Neutrophil (primary cell): ENCODE measurements around the gene SGCA.

Experiments
- H3K27ac ChIP-seq: fragments of 200-600 bp; sonication (generic); 2 replicates; pipeline ENCODE4 v1.5.1; 2016; ENCODE audit warnings: mild to moderate bottlenecking, moderate library complexity
- H3K27me3 ChIP-seq: fragments of 200-600 bp; sonication (generic); 2 replicates; pipeline ENCODE4 v1.6.0; 2016; ENCODE audit warnings: mild to moderate bottlenecking
- H3K36me3 ChIP-seq: fragments of 200-600 bp; sonication (generic); 2 replicates; pipeline ENCODE4 v1.5.1; 2017
- H3K4me1 ChIP-seq, 2 experiments: fragments of 200-600 bp in 1 of 2; sonication (generic) in 1 of 2; 1 replicate in 1 of 2; 2 replicates in 1 of 2; pipeline versions ENCODE4 v1.5.1 to v1.6.1; 2013 to 2016; ENCODE audit warnings: low read depth in 1 of 2, low read length in 1 of 2, mild to moderate bottlenecking in 1 of 2, moderate library complexity in 1 of 2; ENCODE audit not compliant: control insufficient read depth in 1 of 2, insufficient read depth in 1 of 2
- H3K4me3 ChIP-seq, 2 experiments: fragments of 200-600 bp in 1 of 2; sonication (generic) in 1 of 2; 1 replicate in 1 of 2; 2 replicates in 1 of 2; pipeline ENCODE4 v1.5.1; 2013 to 2016; ENCODE audit warnings: low read depth in 1 of 2, low read length in 1 of 2, mild to moderate bottlenecking in 1 of 2, moderate library complexity in 1 of 2
- H3K9me3 ChIP-seq: fragments of 200-600 bp; sonication (generic); 2 replicates; pipeline ENCODE4 v1.5.1; 2016
- TF ChIP-seq, protein P1 (sequence below): fragments of 200-600 bp; sonication (generic); IDR thresholded peaks from 2 replicates; pipeline ENCODE4 v1.5.1; 2016; ENCODE audit warnings: antibody characterized with exemption

The SGCA gene

DNA sequence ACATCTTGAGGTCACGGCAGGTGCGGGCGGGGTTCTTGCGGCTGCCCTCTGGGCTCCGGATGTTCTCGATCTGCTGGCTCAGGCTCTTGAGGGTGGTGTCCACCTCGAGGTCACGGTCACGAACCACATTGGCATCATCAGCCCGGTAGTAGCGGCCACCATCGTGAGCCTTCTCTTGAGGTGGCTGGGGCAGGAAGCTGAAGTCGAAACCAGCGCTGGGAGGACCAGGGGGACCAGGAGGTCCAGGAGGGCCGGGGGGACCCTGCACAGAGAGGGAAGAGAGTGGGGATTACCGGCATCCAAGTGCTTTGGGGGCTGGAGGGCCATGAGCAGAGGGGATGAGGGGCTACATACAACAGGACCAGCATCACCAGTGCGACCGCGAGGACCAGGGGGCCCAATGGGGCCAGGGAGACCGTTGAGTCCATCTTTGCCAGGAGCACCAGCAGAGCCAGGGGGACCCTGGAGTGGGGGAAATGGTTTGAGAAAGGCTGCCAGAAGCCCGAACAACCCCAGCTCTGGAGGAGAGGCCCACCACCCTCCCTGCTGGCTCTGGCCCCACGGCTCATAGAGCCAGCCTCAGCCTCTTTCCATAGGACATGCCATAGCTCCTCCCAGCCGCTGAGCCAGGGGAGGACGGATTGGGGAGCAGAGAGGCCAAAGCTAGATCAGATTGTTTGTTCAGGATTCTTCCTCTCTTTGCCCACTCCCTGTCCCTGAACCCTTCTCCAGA is 21.0 kb downstream of the SGCA start:
- TF ChIP-seq, protein P1, sequence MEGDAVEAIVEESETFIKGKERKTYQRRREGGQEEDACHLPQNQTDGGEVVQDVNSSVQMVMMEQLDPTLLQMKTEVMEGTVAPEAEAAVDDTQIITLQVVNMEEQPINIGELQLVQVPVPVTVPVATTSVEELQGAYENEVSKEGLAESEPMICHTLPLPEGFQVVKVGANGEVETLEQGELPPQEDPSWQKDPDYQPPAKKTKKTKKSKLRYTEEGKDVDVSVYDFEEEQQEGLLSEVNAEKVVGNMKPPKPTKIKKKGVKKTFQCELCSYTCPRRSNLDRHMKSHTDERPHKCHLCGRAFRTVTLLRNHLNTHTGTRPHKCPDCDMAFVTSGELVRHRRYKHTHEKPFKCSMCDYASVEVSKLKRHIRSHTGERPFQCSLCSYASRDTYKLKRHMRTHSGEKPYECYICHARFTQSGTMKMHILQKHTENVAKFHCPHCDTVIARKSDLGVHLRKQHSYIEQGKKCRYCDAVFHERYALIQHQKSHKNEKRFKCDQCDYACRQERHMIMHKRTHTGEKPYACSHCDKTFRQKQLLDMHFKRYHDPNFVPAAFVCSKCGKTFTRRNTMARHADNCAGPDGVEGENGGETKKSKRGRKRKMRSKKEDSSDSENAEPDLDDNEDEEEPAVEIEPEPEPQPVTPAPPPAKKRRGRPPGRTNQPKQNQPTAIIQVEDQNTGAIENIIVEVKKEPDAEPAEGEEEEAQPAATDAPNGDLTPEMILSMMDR: no peak
- no peaks in the 10 kb centered on the region for H3K27me3 ChIP-seq
- no peaks in the 10 kb centered on the region for H3K36me3 ChIP-seq
- H3K4me3 ChIP-seq: no peak overlapping the region
- H3K27ac ChIP-seq: no peak overlapping the region
- H3K9me3 ChIP-seq: no peaks in the 10 kb centered on the region
- peaks cover 39 to 40% of the 10 kb centered on the region in 2 experiments for H3K4me1 ChIP-seq

DNA sequence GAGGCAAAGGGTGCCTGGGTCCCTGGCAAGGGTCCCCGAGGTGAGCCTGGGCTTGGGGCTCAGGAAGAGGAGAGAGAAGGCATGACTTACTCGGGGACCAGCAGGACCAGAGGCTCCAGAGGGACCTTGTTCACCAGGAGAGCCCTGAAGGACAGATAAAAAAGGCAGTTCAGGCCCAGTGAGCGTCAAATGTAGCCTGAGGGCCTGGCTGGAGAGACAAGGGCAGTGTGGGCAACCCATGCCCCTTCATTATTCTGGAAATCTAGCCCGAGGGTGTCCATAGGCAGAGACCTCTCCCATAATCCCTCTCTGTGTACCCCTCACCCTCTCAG is 21.6 kb downstream of the SGCA start:
- Histone ChIP-seq H3K9me3 (no peaks in the 10 kb centered on the region), H3K27ac (no peak overlapping the region), H3K4me1 (peaks cover 33 to 35% of the 10 kb centered on the region in 2 experiments), H3K27me3 (no peaks in the 10 kb centered on the region), H3K36me3 (no peaks in the 10 kb centered on the region), H3K4me3 (no peak overlapping the region)
- TF ChIP-seq, protein P1: no peak

DNA sequence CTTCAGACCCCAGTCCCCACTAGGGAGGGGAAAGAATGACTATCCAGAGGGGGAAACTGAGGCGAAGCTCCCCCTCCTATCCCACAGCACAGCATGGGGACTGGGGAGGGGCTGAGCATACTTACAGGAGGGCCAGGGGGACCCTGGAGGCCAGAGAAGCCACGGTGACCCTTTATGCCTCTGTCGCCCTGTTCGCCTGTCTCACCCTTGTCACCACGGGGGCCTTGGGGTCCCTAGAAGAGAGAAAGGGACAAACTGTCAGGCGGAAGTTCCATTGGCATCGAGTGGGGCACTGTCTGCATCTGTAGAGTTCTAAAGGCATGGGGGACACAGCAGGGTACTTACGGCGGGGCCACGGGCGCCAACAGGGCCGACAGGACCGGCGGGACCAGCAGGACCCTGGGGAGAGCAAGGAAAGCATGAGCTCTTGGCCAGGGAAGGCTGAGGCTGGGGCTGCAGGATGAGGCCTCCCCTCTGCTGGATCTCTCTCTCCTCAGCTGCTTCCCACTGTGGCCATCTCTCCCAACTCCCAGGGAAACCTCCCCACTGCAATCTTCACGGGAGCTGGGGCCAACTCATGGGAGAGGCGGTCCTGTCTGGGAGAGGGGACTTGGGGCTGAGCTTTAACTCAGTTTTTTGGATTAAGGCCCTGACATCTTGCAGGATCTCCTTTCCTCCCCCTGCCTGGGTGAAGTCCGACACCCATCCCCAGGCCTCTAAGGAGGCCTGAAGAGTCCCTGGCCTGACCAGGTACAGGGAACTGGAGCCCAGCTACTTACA is 22.1 kb downstream of the SGCA start:
- Histone ChIP-seq H3K9me3 (no peaks in the 10 kb centered on the region), H3K27ac (no peak overlapping the region), H3K36me3 (no peaks in the 10 kb centered on the region), H3K27me3 (no peaks in the 10 kb centered on the region), H3K4me3 (no peak overlapping the region), H3K4me1 (peaks cover 27 to 29% of the 10 kb centered on the region in 2 experiments)
- TF ChIP-seq, protein P1: no peak

DNA sequence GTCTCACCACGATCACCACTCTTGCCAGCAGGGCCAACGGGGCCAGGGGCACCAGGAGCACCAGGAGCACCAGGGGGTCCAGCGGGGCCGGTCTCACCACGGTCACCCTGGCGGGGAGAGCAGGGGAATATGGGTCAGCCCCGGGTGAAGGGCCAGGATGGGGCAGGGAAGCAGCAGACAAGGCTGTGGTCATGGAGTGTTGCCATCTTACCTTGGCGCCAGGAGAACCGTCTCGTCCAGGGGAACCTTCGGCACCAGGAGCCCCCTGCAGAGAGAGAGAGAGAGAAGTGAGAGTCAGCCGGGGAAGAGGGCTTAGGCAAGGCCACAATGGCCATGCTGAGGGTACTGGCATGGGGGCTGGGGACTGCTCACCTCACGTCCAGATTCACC is 22.7 kb downstream of the SGCA start:
- H3K27ac ChIP-seq: no peak overlapping the region
- TF ChIP-seq, protein P1: no peak
- H3K36me3 ChIP-seq: no peaks in the 10 kb centered on the region
- H3K9me3 ChIP-seq: no peaks in the 10 kb centered on the region
- no peaks in the 10 kb centered on the region for H3K27me3 ChIP-seq
- no peak overlapping the region for H3K4me3 ChIP-seq
- H3K4me1 ChIP-seq: peaks cover 22 to 23% of the 10 kb centered on the region in 2 experiments

DNA sequence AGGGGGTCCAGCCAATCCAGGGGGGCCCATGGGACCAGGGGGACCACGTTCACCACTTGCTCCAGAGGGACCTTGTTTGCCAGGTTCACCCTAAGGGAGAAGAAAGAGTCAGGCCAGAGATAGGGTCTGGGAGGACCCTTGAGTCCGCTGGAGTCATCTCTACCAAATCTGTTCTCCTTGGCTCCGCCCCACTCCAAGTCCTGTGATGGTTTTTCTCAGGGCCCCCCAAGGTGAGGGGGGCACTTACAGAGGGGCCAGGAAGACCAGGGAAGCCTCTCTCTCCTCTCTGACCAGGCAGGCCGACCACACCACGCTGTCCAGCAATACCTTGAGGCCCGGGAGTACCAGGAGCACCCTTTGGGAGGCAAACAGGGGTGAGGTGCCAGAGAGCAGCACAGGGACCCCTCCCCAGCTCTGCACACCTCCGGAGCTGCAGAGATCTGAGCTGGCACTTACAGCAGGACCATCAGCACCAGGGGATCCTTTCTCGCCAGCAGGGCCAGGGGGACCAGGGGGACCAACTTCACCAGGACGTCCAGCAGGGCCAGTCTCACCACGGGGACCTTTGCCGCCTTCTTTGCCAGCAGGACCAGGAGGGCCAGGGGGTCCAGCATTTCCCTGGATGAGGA is 23.2 kb downstream of the SGCA start:
- Histone ChIP-seq H3K27ac (no peak overlapping the region), H3K4me3 (no peak overlapping the region), H3K36me3 (no peaks in the 10 kb centered on the region), H3K4me1 (peaks cover 17 to 18% of the 10 kb centered on the region in 2 experiments), H3K9me3 (no peaks in the 10 kb centered on the region), H3K27me3 (no peaks in the 10 kb centered on the region)
- TF ChIP-seq, protein P1: no peak
